Left ventricle myocardium inferior (tissue), 1 donor: ENCODE data around the gene DCBLD1. TPM values are rescaled to one million over a fixed set of nuclear protein-coding genes. Genes with fewer than 3 reads are reported as not detected.

ENCODE experiments used
- DNase-seq: peaks from one replicate; pipeline ENCODE4 v3.0.0-alpha.2; 2020
- H3K27ac ChIP-seq: fragments of 200-600 bp; replicated peaks from 2 replicates; pipeline ENCODE4 v1.8.0; 2021
- H3K27me3 ChIP-seq: fragments of 200-600 bp; 2 replicates; pipeline ENCODE4 v1.8.0; 2021; ENCODE audit warnings: low read depth
- H3K36me3 ChIP-seq: fragments of 200-600 bp; 2 replicates; pipeline ENCODE4 v1.8.0; 2021
- H3K4me1 ChIP-seq: fragments of 200-600 bp; 2 replicates; pipeline ENCODE4 v1.8.0; 2021
- H3K4me3 ChIP-seq: fragments of 200-600 bp; 2 replicates; pipeline ENCODE4 v1.8.0; 2021; ENCODE audit warnings: mild to moderate bottlenecking, moderate library complexity
- H3K9me3 ChIP-seq: fragments of 200-600 bp; replicated peaks from 2 replicates; pipeline ENCODE4 v1.8.0; 2021
- intact Hi-C: fragments of 100-400 bp; cut with micrococcal nuclease; formaldehyde crosslinking; loops from one replicate; pipeline ENCODE4 v1.11.0; 2022
- total RNA-seq: library from RNA; stranded (reverse); fragmentation: NEBNext Ultra II Directional; extraction: Animal tissue kit (Norgen Biotek cat#: 25700); gene quantifications from one replicate; pipeline ENCODE4 v1.2.1, GENCODE V29; 2021
- TF ChIP-seq, protein P1 (sequence below): fragments of 200-600 bp; IDR thresholded peaks from 2 replicates; pipeline ENCODE4 v1.8.0; 2021; ENCODE audit warnings: antibody characterized with exemption, mild to moderate bottlenecking, borderline replicate concordance
- donor health status: DM: no; HTN: yes; CAD: no; lungs with severe emphysema.

Gene DCBLD1
- total RNA-seq, 1 donor from 2014 or later = 5.5 TPM

DNA sequence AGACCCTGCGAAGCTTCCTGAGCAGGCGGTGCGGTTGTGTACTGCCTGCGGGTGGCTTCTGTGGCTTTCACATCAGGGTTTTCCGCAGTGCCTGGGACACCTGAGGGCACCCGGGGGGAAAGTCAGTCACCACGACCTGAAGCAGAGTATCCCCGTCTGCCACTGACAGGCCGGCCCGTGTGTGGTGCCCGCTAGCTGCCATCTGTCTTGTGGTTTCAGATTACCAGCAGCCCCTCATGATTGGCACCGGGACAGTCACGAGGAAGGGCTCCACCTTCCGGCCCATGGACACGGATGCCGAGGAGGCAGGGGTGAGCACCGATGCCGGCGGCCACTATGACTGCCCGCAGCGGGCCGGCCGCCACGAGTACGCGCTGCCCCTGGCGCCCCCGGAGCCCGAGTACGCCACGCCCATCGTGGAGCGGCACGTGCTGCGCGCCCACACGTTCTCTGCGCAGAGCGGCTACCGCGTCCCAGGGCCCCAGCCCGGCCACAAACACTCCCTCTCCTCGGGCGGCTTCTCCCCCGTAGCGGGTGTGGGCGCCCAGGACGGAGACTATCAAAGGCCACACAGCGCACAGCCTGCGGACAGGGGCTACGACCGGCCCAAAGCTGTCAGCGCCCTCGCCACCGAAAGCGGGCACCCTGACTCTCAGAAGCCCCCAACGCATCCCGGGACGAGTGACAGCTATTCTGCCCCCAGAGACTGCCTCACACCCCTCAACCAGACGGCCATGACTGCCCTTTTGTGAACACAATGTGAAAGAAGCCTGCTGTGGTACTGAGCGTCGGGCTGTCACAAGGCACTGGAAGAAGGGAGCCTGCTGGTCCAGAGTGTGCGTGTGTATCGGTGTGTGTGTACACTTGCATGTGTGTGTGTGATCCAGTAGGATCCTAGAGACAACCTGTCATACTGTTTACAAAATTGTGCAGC, 65.5 kb downstream of the DCBLD1 start:
- peak overlapping the region; percentile 67 for H3K4me3 ChIP-seq
- H3K27me3 ChIP-seq = no peaks in the 10 kb centered on the region
- intact Hi-C loops = no loop called here
- H3K9me3 ChIP-seq = no peaks in the 10 kb centered on the region
- TF ChIP-seq, protein P1, sequence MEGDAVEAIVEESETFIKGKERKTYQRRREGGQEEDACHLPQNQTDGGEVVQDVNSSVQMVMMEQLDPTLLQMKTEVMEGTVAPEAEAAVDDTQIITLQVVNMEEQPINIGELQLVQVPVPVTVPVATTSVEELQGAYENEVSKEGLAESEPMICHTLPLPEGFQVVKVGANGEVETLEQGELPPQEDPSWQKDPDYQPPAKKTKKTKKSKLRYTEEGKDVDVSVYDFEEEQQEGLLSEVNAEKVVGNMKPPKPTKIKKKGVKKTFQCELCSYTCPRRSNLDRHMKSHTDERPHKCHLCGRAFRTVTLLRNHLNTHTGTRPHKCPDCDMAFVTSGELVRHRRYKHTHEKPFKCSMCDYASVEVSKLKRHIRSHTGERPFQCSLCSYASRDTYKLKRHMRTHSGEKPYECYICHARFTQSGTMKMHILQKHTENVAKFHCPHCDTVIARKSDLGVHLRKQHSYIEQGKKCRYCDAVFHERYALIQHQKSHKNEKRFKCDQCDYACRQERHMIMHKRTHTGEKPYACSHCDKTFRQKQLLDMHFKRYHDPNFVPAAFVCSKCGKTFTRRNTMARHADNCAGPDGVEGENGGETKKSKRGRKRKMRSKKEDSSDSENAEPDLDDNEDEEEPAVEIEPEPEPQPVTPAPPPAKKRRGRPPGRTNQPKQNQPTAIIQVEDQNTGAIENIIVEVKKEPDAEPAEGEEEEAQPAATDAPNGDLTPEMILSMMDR = peak; percentile 31
- H3K4me1 ChIP-seq = peaks cover 19% of the 10 kb centered on the region
- peak; percentile 65 for DNase-seq
- H3K36me3 ChIP-seq = peaks cover 15% of the 10 kb centered on the region
- H3K27ac ChIP-seq = peak overlapping the region; percentile 72

DNA sequence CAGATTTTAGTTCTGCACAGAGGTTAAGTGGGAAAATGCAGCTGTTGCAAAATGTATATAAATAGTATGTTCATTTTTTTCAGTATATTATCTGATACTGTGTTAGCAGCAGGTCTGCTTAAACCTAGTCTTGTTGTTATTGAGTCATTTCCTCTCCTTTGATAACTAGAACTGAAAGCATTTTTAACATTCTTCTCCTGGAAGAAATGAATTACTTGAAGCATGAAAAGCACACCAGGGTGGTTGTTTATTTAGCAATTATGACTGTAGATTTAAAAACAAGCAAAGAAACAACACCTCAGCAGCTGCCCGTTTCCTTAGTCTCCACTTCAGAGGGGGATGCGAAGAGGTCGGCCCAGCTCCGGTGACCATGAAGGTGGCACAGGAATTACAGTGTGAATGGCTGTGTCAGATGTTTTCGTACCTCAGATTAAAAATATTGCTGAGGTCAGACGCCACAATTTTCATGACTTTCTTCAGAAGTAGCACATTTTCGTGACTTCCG, 66.4 kb downstream of the DCBLD1 start:
- H3K4me3 ChIP-seq = peak overlapping the region; percentile 67
- peak overlapping the region; percentile 72 for H3K27ac ChIP-seq
- TF ChIP-seq, protein P1 = no peak
- DNase-seq = no peak
- H3K27me3 ChIP-seq = no peaks in the 10 kb centered on the region
- peaks cover 19% of the 10 kb centered on the region for H3K4me1 ChIP-seq
- no peaks in the 10 kb centered on the region for H3K9me3 ChIP-seq
- intact Hi-C loops = no loop called here
- peaks cover 15% of the 10 kb centered on the region for H3K36me3 ChIP-seq

DNA sequence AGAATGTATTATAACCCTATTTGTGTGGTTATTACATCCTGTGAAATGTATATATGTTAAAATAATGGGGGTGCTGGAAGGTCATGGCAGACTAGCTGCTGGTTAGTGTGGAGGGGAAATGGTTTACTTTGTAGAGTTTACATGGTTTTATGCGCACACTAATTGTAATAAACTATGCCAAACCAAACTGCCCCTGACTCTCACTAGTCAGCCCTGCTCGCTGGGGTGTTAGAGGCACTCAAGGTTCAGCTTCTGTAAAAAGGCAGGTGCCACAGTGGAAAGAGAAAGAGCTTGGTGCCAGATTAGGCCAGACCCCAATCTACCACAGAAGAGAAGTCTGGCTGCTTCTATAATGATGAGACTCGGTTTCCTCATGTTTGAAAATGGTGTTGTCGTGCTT, 67.1 kb downstream of the DCBLD1 start:
- peaks cover 19% of the 10 kb centered on the region for H3K4me1 ChIP-seq
- intact Hi-C loops = no loop called here
- no peak overlapping the region for H3K4me3 ChIP-seq
- H3K9me3 ChIP-seq = no peaks in the 10 kb centered on the region
- DNase-seq = no peak
- H3K27me3 ChIP-seq = no peaks in the 10 kb centered on the region
- TF ChIP-seq, protein P1 = no peak
- peaks cover 15% of the 10 kb centered on the region for H3K36me3 ChIP-seq
- no peak overlapping the region for H3K27ac ChIP-seq

DNA sequence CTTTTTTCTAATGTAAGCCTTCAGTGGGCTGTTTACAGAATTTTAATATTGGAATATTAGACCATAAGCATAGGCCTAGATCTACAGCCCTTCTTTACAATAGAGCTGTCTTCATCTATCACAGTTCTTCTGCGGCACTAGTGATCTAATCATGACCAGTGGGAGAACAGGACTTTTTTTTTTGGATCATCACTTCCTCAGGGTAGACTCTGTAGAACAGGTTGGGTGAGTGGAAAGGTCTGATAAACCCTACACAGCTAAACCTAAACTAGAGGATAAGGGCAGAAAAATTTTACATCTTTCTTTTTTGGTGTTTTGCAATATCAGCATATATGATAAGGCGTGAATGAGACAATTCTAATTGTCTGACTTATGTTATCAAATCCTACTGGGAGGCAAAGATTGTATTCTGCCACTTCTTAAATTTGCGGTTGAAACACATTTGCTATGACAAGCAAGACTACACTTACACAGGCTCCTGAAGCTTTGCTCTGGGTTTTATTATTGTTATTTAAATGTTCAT, 67.7 kb downstream of the DCBLD1 start:
- H3K27me3 ChIP-seq = no peaks in the 10 kb centered on the region
- H3K4me3 ChIP-seq = no peak overlapping the region
- peaks cover 12% of the 10 kb centered on the region for H3K36me3 ChIP-seq
- intact Hi-C loops = no loop called here
- no peaks in the 10 kb centered on the region for H3K9me3 ChIP-seq
- DNase-seq = no peak
- TF ChIP-seq, protein P1 = no peak
- H3K27ac ChIP-seq = no peak overlapping the region
- H3K4me1 ChIP-seq = peaks cover 19% of the 10 kb centered on the region

DNA sequence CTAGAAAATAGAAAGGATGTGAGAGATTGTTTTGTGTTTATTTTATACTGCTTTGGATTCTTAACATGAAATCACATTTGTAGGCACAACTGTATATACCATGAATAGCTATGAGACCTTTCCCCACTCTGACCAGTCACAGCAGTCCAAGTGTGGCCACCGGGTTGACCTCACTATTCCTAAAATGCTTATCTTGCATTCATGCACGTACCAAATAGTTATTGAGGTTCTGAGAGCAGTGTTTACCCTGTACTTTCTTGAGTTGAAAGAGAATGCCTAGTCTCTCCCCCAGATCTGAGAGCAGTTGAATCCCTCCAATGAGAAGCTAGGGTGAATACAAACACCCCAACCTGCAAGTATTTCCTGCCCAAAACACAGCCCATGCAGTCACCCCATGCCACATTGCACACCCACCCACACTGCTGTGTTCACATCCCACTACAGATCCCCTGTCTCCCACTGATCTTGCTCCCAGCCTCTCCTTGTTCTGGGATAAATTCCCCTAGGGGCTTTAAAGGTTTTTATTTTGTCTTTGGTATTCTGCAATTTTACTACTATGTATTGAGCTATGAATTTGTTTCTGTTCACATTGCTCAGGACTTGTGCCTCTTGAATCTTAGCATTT, 68.3 kb downstream of the DCBLD1 start:
- H3K36me3 ChIP-seq = peaks cover 8% of the 10 kb centered on the region
- no peak overlapping the region for H3K27ac ChIP-seq
- H3K4me3 ChIP-seq = no peak overlapping the region
- peaks cover 25% of the 10 kb centered on the region for H3K4me1 ChIP-seq
- intact Hi-C loops = no loop called here
- H3K9me3 ChIP-seq = no peaks in the 10 kb centered on the region
- no peaks in the 10 kb centered on the region for H3K27me3 ChIP-seq
- TF ChIP-seq, protein P1 = no peak
- DNase-seq = no peak
